Measurements from ENCODE around the gene SH3RF1.

- TF ChIP-seq CTCF (IDR thresholded peaks at IDR 0.05): no peak
- TF ChIP-seq POLR2A (IDR thresholded peaks at IDR 0.05): no peak
These were observed 44.9 kb downstream of the SH3RF1 start for GRCh38 chr4:169225812-169226211.

Data from uterus (tissue), 2 donors.